Osteoblast (primary cell): ENCODE measurements around the gene SEMA4A. TPM values are rescaled to one million over a fixed set of nuclear protein-coding genes. Genes with fewer than 3 reads are reported as not detected.

Experiments
- DNase-seq: peaks from one replicate; pipeline ENCODE4 v3.0.0; 2011; ENCODE audit warnings: low spot score, mixed read lengths; ENCODE audit not compliant: insufficient read length; ENCODE audit errors: missing footprints
- H2AFZ ChIP-seq: 2 replicates; pipeline ENCODE4 v1.6.0; 2011; ENCODE audit warnings: mild to moderate bottlenecking, low read length
- H3K27ac ChIP-seq: 2 replicates; pipeline ENCODE4 v1.5.1; 2011; ENCODE audit warnings: mild to moderate bottlenecking, low read depth, low read length, moderate library complexity
- H3K27me3 ChIP-seq: 2 replicates; pipeline ENCODE4 v1.6.0; 2012; ENCODE audit warnings: mild to moderate bottlenecking, control low read depth, inconsistent platforms, low read length, moderate library complexity; ENCODE audit not compliant: insufficient read depth
- H3K36me3 ChIP-seq: 2 replicates; pipeline ENCODE4 v1.5.1; 2011; ENCODE audit warnings: mild to moderate bottlenecking, low read length, control low read depth, moderate library complexity; ENCODE audit not compliant: insufficient read depth
- H3K4me1 ChIP-seq: 2 replicates; pipeline ENCODE4 v1.5.1; 2011; ENCODE audit warnings: mild to moderate bottlenecking, low read length, control low read depth, moderate library complexity; ENCODE audit not compliant: insufficient read depth
- H3K4me2 ChIP-seq: 2 replicates; pipeline ENCODE4 v1.6.0; 2011; ENCODE audit warnings: mild to moderate bottlenecking, low read length; ENCODE audit not compliant: insufficient read depth
- H3K4me3 ChIP-seq: fragments of 200-600 bp; sonication (generic); 3 replicates; pipeline ENCODE4 v1.5.1; 2012; ENCODE audit warnings: mild to moderate bottlenecking, low read length, inconsistent platforms; ENCODE audit not compliant: insufficient read depth
- H3K79me2 ChIP-seq: 2 replicates; pipeline ENCODE4 v1.6.0; 2012; ENCODE audit warnings: mild to moderate bottlenecking, low read length, control low read depth, inconsistent platforms; ENCODE audit not compliant: insufficient read depth
- H3K9me3 ChIP-seq: 2 replicates; pipeline ENCODE4 v1.5.1; 2011; ENCODE audit warnings: low read depth, low read length, control low read depth
- H4K20me1 ChIP-seq: 2 replicates; pipeline ENCODE4 v1.6.0; 2012; ENCODE audit warnings: mild to moderate bottlenecking, low read length, control low read depth; ENCODE audit not compliant: insufficient read depth
- CTCF ChIP-seq: IDR thresholded peaks from 2 replicates; pipeline ENCODE4 v1.5.1; 2011; ENCODE audit warnings: mild to moderate bottlenecking, low read depth, low read length, moderate library complexity; ENCODE audit errors: extremely low read depth
- total RNA-seq: library from RNA; depleted of rRNA; stranded (reverse); fragments of >200 nt; gene quantifications from 2 replicates; pipeline ENCODE4 v1.2.3, GENCODE V29; 2012

SEMA4A gene
- total RNA-seq, 1 donor, result 1.8 TPM

- TF ChIP-seq CTCF, result no peak
- peak; percentile 59 for DNase-seq
- H3K79me2 ChIP-seq, result no peaks in the 10 kb centered on the region
Observed at GRCh38 chr1:156149374-156150332, 3.7 kb upstream of the SEMA4A start.

GRCh38 chr1:156150333-156151011 lies 2.9 kb upstream of the SEMA4A start:
- Histone ChIP-seq H4K20me1 (no peaks in the 10 kb centered on the region), H3K4me3 (no peak overlapping the region), H3K79me2 (no peaks in the 10 kb centered on the region), H3K27me3 (peaks cover 11% of the 10 kb centered on the region), H3K9me3 (no peaks in the 10 kb centered on the region), H3K4me1 (peaks cover 25% of the 10 kb centered on the region), H3K27ac (peak overlapping the region; percentile 16), H3K36me3 (no peaks in the 10 kb centered on the region), H2AFZ (no peak overlapping the region), H3K4me2 (peak overlapping the region; percentile 33)
- peak; percentile 58 for DNase-seq
- no peak for TF ChIP-seq CTCF

More at GRCh38 chr1:156149374-156150332, 3.7 kb upstream of the SEMA4A start:
- Histone ChIP-seq H3K9me3 (no peaks in the 10 kb centered on the region), H3K36me3 (no peaks in the 10 kb centered on the region), H2AFZ (no peak overlapping the region), H3K4me3 (no peak overlapping the region), H3K4me1 (peaks cover 26% of the 10 kb centered on the region), H3K27me3 (peaks cover 11% of the 10 kb centered on the region), H3K4me2 (no peak overlapping the region), H3K27ac (no peak overlapping the region), H4K20me1 (peaks cover 3% of the 10 kb centered on the region)

- Histone ChIP-seq H3K9me3 (no peaks in the 10 kb centered on the region), H3K4me3 (peak overlapping the region; percentile 22), H3K4me2 (peak overlapping the region; percentile 33), H3K27ac (peak overlapping the region; percentile 16), H3K4me1 (peaks cover 19% of the 10 kb centered on the region), H3K27me3 (peaks cover 11% of the 10 kb centered on the region), H2AFZ (no peak overlapping the region), H4K20me1 (no peaks in the 10 kb centered on the region), H3K36me3 (no peaks in the 10 kb centered on the region), H3K79me2 (no peaks in the 10 kb centered on the region)
- DNase-seq, result peak; percentile 91
- no peak for TF ChIP-seq CTCF
Observed at GRCh38 chr1:156151093-156151688, 2.2 kb upstream of the SEMA4A start.
